HCT116 (cell line): Measurements from ENCODE around the gene CHP2. TPM values are rescaled to one million over a fixed set of nuclear protein-coding genes. Genes with fewer than 3 reads are reported as not detected.

ENCODE experiments used
- ATAC-seq: fragments of 200-7000 bp; cut with Tn5 transposase; 2 replicates; pipeline ENCODE4 v1.9.1; 2020; ENCODE audit warnings: mild to moderate bottlenecking, moderate library complexity
- Bru-seq: library from RNA; stranded (reverse); fragments of 400-500 nt; gene quantifications from one replicate; lab custom pipeline; 2021; lab: Mats Ljungman, UMichigan
- BruChase-seq, 2 experiments: library from RNA; stranded (reverse); fragments of 400-500 nt; gene quantifications; one replicate each; lab custom pipeline; 2021; lab: Mats Ljungman, UMichigan
- BruUV-seq: library from RNA; stranded (reverse); fragments of 400-500 nt; replicated peaks from 2 replicates; lab custom pipeline; 2021; lab: Mats Ljungman, UMichigan
- CTCF ChIA-PET: fragments of 300-600 bp; sonication (Branson Sonifier 250); formaldehyde crosslinking; loops from one replicate; lab custom pipeline; 2021; ENCODE audit warnings: antibody characterized with exemption; lab: Charles Lee
- POLR2A ChIA-PET: fragments of 300-600, 350-600 bp; sonication (Branson Sonifier 250); formaldehyde crosslinking; loops from one replicate; lab custom pipeline; 2021; ENCODE audit warnings: antibody characterized with exemption; lab: Charles Lee
- RAD21 ChIA-PET, 2 experiments: fragments of 300-600 bp; sonication (Branson Sonifier 250); formaldehyde crosslinking; loops; one replicate each; lab custom pipeline; 2023; ENCODE audit warnings: low total read pairs in 2 of 2; ENCODE audit not compliant: uncharacterized antibody in 2 of 2, unreplicated experiment in 2 of 2, low non-redundant PET in 1 of 2; lab: Charles Lee
- DNase-seq: peaks from one replicate; pipeline ENCODE4 v3.0.0-alpha.2; 2010; ENCODE audit warnings: low read depth, low spot score
- H2AFZ ChIP-seq: fragments of 200-600 bp; shearing (Covaris generic), sonication (generic); 2 replicates; pipeline ENCODE4 v1.6.1; 2017; ENCODE audit warnings: low read depth, mixed run types, mixed read lengths, antibody characterized with exemption, low read length; ENCODE audit not compliant: poor library complexity, severe bottlenecking
- H3K27ac ChIP-seq: 2 replicates; pipeline ENCODE4 v1.5.1; 2012; ENCODE audit warnings: low read depth, low read length
- H3K27me3 ChIP-seq: fragments of 200-600 bp; sonication (generic); 2 replicates; pipeline ENCODE4 v1.6.1; 2016; ENCODE audit warnings: mixed run types, low read length, mixed read lengths; ENCODE audit not compliant: insufficient read depth
- H3K36me3 ChIP-seq, 2 experiments: fragments of 200-500 bp in 1 of 2; fragments of 200-600 bp in 1 of 2; sonication (Bioruptor generic) in 1 of 2; sonication (generic) in 1 of 2; 2 replicates each; pipeline versions ENCODE4 v1.5.1 to v1.6.1; 2014 to 2016; ENCODE audit warnings: low read length in 2 of 2, inconsistent platforms in 1 of 2, mixed read lengths in 1 of 2, mixed run types in 1 of 2; ENCODE audit not compliant: insufficient read depth in 2 of 2, control insufficient read depth in 1 of 2
- H3K4me1 ChIP-seq, 2 experiments: fragments of 200-600 bp in 1 of 2; sonication (generic) in 1 of 2; 2 replicates each; pipeline versions ENCODE4 v1.5.1 to v1.6.1; 2012 to 2017; ENCODE audit warnings: low read length in 2 of 2, inconsistent platforms in 1 of 2, mild to moderate bottlenecking in 1 of 2, mixed read lengths in 1 of 2, mixed run types in 1 of 2, moderate library complexity in 1 of 2; ENCODE audit not compliant: insufficient read depth in 2 of 2, control insufficient read depth in 1 of 2
- H3K4me2 ChIP-seq: fragments of 200-600 bp; sonication (generic); 2 replicates; pipeline ENCODE4 v1.6.1; 2017; ENCODE audit warnings: mixed run types, low read length, mixed read lengths
- H3K4me3 ChIP-seq, 2 experiments: fragments of 200-600 bp in 1 of 2; sonication (generic) in 1 of 2; replicated peaks in 1 of 2; 2 replicates each; pipeline ENCODE4 v1.5.1; 2011 to 2016; ENCODE audit warnings: low read length in 2 of 2, control low read depth in 1 of 2, low read depth in 1 of 2, mild to moderate bottlenecking in 1 of 2, mixed read lengths in 1 of 2, mixed run types in 1 of 2
- H3K79me2 ChIP-seq: fragments of 200-600 bp; sonication (generic); 2 replicates; pipeline ENCODE4 v1.6.1; 2017; ENCODE audit warnings: mild to moderate bottlenecking, mixed run types, low read length, moderate library complexity, mixed read lengths; ENCODE audit not compliant: insufficient read depth
- H3K9ac ChIP-seq: fragments of 200-600 bp; sonication (generic); 2 replicates; pipeline ENCODE4 v1.6.1; 2016; ENCODE audit warnings: low read length, mixed read lengths
- H3K9me2 ChIP-seq: fragments of 200-600 bp; sonication (generic), shearing (Covaris generic); 2 replicates; pipeline ENCODE4 v1.6.1; 2017; ENCODE audit warnings: mixed run types, mild to moderate bottlenecking, moderate library complexity; ENCODE audit not compliant: insufficient read depth
- H3K9me3 ChIP-seq, 2 experiments: fragments of 200-500 bp in 1 of 2; fragments of 200-600 bp in 1 of 2; sonication (Bioruptor generic) in 1 of 2; sonication (generic) in 1 of 2; 2 replicates each; pipeline ENCODE4 v1.6.1; 2014 to 2017; ENCODE audit warnings: low read length in 2 of 2, mixed read lengths in 2 of 2, inconsistent platforms in 1 of 2, low read depth in 1 of 2, mild to moderate bottlenecking in 1 of 2, mixed run types in 1 of 2, moderate library complexity in 1 of 2; ENCODE audit not compliant: control insufficient read depth in 1 of 2, insufficient read depth in 1 of 2
- H4K20me1 ChIP-seq: fragments of 200-600 bp; sonication (generic), shearing (Covaris generic); 2 replicates; pipeline ENCODE4 v1.6.1; 2017; ENCODE audit warnings: mixed run types, mild to moderate bottlenecking, moderate library complexity; ENCODE audit not compliant: insufficient read depth
- CEBPB ChIP-seq: IDR thresholded peaks from 2 replicates; pipeline ENCODE4 v1.6.1; 2012; ENCODE audit warnings: low read depth
- SIN3A ChIP-seq: IDR thresholded peaks from 2 replicates; pipeline ENCODE4 v1.6.1; 2012; ENCODE audit warnings: low read depth
- TCF7L2 ChIP-seq: IDR thresholded peaks from 2 replicates; pipeline ENCODE4 v1.7.0; 2011; ENCODE audit warnings: borderline replicate concordance, inconsistent platforms; ENCODE audit not compliant: insufficient read depth, insufficient read length; ENCODE audit errors: extremely low read depth
- intact Hi-C: fragments of 100-400 bp; cut with micrococcal nuclease; formaldehyde crosslinking; loops from 2 replicates; pipeline ENCODE4 v1.10.0; 2022
- long read RNA-seq: library from polyadenylated mRNA; unstranded; transcript quantifications from one replicate; pipeline ENCODE4 v2.0.0, GENCODE V29; 2021; ENCODE audit not compliant: unreplicated experiment
- polyA plus RNA-seq: library from polyadenylated mRNA; unstranded; fragments of >200 nt; gene quantifications from 2 replicates; pipeline ENCODE4 v1.2.1, GENCODE V29; 2012; ENCODE audit warnings: missing spikeins
- total RNA-seq: library from RNA; stranded (reverse); gene quantifications from one replicate; pipeline ENCODE4 v1.2.1, GENCODE V29; 2021; ENCODE audit not compliant: unreplicated experiment
- TF ChIP-seq, protein P1 (sequence below): IDR thresholded peaks from 2 replicates; pipeline ENCODE4 v1.6.1; 2012; ENCODE audit warnings: low read depth
- TF ChIP-seq, protein P2 (sequence below): IDR thresholded peaks from 2 replicates; pipeline ENCODE4 v1.6.1; 2012

Gene CHP2
- total RNA-seq (not detected), Bru-seq, nascent RNA (not detected), BruChase-seq, experiment 1, labeled RNA remaining after a 6-hour chase (not detected), BruChase-seq, experiment 2, labeled RNA remaining after a 2-hour chase (not detected)
- polyA plus RNA-seq = not detected in 2 replicates
- long read RNA-seq = 0 reads

DNA sequence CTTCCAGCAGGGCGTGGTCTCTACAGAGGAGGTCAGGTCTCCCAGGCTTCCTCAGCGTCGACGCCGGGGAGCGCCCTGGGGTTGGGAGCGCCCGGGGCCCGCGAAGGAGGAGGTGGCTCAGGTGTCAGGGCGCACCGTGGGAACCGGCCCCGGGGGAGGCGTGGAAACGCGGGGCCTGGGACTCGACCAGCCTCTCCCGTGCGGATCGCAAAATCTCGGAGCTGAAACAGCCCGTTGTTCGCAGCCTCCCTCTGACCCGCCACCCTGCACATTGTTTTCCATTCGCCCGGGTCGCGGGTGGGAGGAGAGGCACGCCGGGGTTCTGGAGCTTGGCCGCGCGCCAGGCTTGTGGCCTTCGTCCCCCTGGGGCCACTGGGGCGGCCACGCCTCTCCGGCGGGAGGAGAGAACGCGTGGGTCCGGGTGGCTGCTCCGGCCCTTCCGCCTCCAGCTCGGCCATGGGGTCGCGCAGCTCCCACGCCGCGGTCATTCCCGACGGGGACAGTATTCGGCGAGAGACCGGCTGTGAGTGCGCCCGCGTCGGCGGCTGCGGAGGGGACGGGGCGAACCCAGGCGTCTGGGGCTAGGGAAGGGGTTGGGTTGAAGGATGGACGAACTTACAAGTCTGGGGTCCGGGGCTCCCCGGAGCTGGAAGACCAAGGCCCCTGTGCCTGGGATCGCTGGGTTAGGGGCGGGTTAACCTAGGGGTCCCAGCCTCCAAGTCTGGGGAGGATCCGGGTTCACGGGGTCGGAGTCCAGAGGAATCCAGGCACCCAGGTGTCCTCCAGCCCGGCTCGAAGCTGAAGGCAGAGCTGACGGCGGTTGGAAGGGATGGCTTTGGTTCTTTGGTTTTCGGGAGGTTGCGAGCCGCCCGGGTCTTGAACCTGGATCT is at the start of gene CHP2:
CHP2 (plus strand) TSS at position 433 of the 890 bp plus-strand sequence; CDS start at position 457, 24 bp downstream.
- H3K27me3 ChIP-seq = peaks cover 10% of the 10 kb centered on the region; the same call in 1 of the 2 replicates
- H2AFZ ChIP-seq = no peak within 1 kb of the TSS
- CTCF ChIA-PET = no interaction called here

More for the DNA sequence above, at the start of gene CHP2:
- Histone ChIP-seq H3K9me3 (no peaks in the 10 kb centered on the region), H3K4me1 (no peaks in the 10 kb centered on the region), H4K20me1 (no peaks in the 10 kb centered on the region), H3K79me2 (no peaks in the 10 kb centered on the region), H3K36me3 (no peaks in the 10 kb centered on the region), H3K4me3 (no peak within 1 kb of the TSS), H3K9ac (no peak within 1 kb of the TSS), H3K4me2 (no peak within 1 kb of the TSS), H3K9me2 (no peaks in the 10 kb centered on the region), H3K27ac (no peak within 1 kb of the TSS)
- DNase-seq = no peak
- TF ChIP-seq TCF7L2 (no peak), SIN3A (no peak), CEBPB (no peak)
- TF ChIP-seq, protein P1, sequence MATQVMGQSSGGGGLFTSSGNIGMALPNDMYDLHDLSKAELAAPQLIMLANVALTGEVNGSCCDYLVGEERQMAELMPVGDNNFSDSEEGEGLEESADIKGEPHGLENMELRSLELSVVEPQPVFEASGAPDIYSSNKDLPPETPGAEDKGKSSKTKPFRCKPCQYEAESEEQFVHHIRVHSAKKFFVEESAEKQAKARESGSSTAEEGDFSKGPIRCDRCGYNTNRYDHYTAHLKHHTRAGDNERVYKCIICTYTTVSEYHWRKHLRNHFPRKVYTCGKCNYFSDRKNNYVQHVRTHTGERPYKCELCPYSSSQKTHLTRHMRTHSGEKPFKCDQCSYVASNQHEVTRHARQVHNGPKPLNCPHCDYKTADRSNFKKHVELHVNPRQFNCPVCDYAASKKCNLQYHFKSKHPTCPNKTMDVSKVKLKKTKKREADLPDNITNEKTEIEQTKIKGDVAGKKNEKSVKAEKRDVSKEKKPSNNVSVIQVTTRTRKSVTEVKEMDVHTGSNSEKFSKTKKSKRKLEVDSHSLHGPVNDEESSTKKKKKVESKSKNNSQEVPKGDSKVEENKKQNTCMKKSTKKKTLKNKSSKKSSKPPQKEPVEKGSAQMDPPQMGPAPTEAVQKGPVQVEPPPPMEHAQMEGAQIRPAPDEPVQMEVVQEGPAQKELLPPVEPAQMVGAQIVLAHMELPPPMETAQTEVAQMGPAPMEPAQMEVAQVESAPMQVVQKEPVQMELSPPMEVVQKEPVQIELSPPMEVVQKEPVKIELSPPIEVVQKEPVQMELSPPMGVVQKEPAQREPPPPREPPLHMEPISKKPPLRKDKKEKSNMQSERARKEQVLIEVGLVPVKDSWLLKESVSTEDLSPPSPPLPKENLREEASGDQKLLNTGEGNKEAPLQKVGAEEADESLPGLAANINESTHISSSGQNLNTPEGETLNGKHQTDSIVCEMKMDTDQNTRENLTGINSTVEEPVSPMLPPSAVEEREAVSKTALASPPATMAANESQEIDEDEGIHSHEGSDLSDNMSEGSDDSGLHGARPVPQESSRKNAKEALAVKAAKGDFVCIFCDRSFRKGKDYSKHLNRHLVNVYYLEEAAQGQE = no peak
- TF ChIP-seq, protein P2, sequence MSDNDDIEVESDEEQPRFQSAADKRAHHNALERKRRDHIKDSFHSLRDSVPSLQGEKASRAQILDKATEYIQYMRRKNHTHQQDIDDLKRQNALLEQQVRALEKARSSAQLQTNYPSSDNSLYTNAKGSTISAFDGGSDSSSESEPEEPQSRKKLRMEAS = no peak
- POLR2A ChIA-PET = no interaction called here
- no TSS peak for BruUV-seq
- intact Hi-C loops = no loop called here
- ATAC-seq = no peak
- RAD21 ChIA-PET = no interaction called here
